Measurements from ENCODE around the gene WDR1.
A peak's percentile ranks its signal among the peaks of the same experiment; 100 is the strongest.

The WDR1 gene

DNA sequence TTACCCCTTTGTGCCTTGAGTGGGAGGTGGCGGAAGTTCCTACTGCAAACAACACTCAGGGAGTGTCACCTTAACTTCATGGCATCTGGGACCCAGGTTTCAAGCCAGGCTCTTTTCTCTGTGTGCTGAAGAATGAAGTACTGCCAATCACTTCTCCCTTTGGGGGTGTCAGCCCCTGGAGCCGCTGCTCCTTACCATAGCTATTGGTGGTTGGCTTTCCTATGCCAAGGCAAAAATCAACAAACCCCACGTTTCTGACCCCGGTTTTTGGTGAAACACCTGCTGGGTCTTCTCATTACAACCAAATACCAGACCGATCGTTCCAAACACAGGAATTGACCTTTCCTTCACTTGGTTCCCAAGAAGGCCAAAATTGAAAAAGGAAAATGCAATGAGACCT is 75.6 kb downstream of the WDR1 start:
- no peak for DNase-seq (ENCODE audit: low read depth in 2 of 2)

GRCh38 chr4:10040049-10040892 is 76.3 kb downstream of the WDR1 start:
- DNase-seq (ENCODE audit: low read depth in 2 of 2) = no peak

- no peak for DNase-seq (ENCODE audit: low read depth in 2 of 2)
Observed at GRCh38 chr4:10036807-10037342, 79.7 kb downstream of the WDR1 start.

DNA sequence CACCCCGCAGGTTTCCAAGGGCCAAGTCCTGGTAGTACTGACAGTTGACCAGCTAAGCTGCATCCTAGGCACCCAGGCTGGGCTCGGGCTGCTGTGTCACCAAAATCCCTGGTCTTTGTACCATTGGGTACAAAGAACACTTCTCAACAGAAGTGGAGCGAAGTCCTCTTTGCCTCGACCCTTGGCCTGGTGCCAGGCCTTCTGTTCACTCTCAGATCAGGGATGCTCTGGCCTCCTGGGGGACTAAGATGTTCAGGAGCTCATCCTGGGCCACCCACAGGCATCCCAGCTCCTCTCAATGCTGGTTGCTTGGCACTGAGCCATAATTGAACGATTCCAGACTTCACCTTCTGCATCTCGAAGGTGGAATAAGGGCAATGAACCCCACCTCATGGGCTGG is 81.5 kb downstream of the WDR1 start:
- no peak for DNase-seq (ENCODE audit: low read depth in 2 of 2)

DNA sequence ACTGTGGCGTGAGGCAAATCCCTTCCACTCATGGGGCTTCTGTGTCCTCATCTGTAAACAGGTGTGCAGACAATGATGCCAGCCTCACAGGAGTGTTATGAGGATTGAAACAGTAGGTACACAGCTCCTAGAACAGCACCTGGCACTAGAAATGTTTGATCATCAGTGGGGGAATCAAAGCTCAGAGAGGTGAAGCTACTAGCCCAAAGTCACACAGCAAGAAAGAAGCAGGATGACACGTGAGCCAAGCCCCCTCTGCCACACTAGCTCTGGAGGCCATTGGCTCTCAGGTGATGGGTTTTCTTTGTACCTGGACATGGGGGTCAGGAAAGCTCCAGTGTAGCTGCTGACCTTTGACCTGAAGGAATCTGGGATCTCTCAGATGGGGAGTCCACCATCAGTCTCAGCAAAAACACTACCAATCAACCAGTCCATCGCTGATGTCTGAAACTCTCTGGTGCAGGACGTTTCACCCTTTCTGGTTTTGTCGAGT is 81.9 kb downstream of the WDR1 start:
- no peak for DNase-seq (ENCODE audit: low read depth in 2 of 2)

DNA sequence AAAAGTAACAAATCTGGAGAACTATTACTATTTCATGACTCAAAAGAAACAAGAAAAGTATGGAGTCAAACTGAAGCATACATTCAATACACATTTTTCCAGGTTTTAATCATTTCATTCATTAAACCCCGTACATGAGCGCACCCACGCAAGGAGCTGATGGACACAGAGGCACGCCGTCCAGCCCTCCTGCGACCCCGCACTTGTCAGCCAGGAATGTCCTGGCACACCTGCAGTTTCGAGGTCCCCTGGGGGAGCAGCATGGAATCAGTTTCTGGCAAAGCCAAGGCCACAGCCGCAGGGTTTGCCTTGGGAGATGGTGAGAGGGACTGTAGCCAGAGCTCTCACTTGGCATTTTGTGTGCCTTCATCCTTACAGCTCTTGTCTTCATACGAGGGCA is 82.5 kb downstream of the WDR1 start:
- DNase-seq (ENCODE audit: low read depth in 2 of 2) = no peak

GRCh38 chr4:10033191-10033881 is 83.3 kb downstream of the WDR1 start:
- DNase-seq (ENCODE audit: low read depth in 2 of 2) = peak; percentile 49 to 55

GRCh38 chr4:10032625-10033024 is 84.0 kb downstream of the WDR1 start:
- DNase-seq (ENCODE audit: low read depth in 2 of 2) = no peak

- no peak for DNase-seq (ENCODE audit: low read depth in 2 of 2)
Observed at GRCh38 chr4:10031668-10032590, 84.7 kb downstream of the WDR1 start.

DNA sequence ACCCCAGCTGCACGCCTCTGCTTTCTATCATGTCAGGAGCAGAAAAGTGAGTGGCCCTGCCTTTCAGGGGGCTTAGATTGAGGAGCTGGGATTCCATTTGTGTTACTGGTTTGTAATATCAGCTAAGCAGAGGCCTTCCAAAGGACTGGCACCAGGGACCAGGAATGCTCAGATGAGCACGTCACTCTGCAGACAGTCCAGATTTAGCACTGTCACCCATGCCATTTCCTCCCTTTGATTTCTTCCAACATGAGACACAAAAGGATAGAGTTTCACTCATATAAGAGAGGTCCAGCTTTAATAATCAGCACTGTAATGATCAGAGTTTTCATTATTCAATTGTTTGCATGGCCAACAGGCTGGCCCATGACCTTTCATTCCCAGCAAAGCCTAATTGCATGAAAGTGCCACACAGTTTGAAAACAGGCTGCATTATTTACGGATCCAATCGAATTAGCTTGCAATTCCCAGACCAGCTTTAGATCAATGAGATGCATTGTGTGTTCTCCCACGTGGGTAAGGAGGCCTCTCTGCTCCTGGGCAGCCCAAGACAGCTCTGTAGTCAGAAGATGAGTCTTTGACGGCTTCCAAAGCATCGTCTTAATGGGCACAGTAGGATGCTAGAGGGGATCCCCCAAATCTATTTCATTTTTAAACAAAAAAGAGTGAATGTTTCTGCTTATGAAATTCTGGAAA is 85.5 kb downstream of the WDR1 start:
- DNase-seq (ENCODE audit: low read depth in 2 of 2) = no peak

DNA sequence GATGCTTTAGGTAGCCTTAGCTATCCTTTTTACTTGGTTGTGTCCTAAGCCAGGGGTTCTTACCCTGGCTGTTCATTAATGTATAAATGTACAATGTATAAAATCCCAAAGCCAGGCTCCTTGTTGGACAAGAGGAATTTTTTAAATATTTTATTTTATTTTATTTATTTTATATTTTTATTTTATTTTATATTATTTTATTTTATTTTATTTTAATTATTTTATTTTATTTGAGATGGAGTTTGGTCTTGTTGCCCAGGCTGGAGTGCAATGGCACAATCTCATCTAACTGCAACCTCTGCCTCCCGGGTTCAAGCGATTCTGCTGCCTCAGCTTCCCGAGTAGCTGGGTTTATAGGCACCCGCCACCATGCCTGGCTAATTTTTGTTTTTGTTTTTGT is 87.2 kb downstream of the WDR1 start:
- no peak for DNase-seq (ENCODE audit: low read depth in 2 of 2)

GRCh38 chr4:10028910-10029309 is 87.7 kb downstream of the WDR1 start:
- no peak for DNase-seq (ENCODE audit: low read depth in 2 of 2)

DNA sequence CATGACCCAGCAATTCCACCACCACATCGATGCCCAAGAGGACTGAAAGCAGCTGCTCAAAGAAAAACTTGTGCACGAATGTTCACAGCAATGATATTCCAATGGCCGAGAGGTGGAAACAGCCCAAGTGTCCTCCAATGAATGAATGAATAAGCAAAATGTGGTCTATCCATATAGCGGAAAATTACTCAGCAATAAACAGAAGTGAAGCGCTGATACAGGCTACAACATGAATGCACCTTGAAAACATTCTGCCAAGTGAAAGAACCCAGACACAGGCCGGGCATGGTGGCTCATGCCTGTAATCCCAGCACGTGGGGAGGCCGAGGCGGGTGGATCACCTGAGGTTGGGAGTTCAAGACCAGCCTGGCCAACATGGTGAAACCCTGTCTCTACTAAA is 90.1 kb downstream of the WDR1 start:
- no peak for DNase-seq (ENCODE audit: low read depth in 2 of 2)

GRCh38 chr4:10025230-10025806 is 91.3 kb downstream of the WDR1 start:
- DNase-seq (ENCODE audit: low read depth in 2 of 2) = no peak
